NCI-H1930 (cell line): Measurements from ENCODE around the gene CENPT.
A peak's percentile ranks its signal among the peaks of the same experiment; 100 is the strongest.
"Not testable (repeated sequence)": the region's sequence is repeated elsewhere in the genome, so short reads cannot be mapped to it uniquely, and the experiment has no call there.

Source experiments
- DNase-seq, 2 experiments: peaks; one replicate each; lab custom pipeline; 2025; lab: John Stamatoyannopoulos, UW

CENPT gene

GRCh38 chr16:67846320-67847063 lies 1.0 kb downstream of the CENPT start, which contains the start of gene NUTF2:
Gene NUTF2 (plus strand): TSS chr16:67846933. CDS start chr16:67865131, 18,198 bp downstream.
- DNase-seq, result peak; percentile 89

DNA sequence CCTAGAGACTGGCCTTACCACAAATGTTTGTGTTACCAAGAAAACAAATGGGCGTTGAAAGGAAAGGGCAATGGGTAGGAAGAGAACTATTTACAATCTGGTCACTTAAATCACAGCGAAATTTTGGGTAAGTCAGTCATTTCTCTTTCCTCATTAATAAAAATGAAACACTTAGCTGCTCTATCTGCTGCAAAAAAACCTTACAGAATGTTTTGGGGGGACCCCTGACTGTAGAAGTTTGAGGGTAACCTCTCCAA lies 1.5 kb downstream of the CENPT start:
- DNase-seq, result no peak

DNA sequence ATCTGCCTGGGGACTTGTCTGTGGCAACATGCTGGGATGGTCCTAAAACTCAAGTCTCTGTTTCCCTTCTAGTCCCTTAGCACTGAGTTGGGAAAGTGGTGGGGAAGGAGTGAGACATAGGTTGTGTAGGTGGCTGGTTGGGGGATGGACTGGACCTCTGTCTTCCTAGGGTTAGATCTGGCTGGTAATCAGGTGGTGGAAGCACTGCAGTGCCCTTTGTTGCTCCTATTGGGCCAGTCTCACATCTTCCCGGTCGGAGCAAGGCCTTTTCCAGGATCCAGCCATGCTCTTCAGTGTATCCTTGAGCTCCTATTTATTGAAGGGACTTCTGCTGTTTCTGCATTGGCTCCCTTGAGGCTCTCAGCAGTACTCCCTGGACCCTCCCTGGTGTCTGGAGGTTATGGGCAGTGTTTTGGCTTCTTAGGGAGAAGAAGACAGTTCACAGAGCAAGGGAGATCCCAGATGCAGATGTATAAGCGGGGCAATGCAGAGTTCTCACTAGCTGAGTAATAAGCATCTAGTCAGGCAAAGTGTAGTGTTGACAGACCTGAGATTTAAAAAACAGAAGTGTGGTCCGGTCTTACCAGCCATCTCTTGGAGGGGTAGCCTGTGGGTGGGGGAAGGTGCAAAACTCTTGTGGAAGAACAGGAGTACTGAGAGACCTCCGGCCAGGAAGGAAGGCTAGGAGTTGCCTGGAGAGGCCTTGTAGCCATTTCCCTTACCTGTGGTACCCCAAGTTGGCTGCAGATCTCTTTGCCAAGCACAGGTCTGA lies 2.0 kb downstream of the CENPT start:
- no peak for DNase-seq

- no peak for DNase-seq
Observed at GRCh38 chr16:67844497-67844896, 3.0 kb downstream of the CENPT start.

DNA sequence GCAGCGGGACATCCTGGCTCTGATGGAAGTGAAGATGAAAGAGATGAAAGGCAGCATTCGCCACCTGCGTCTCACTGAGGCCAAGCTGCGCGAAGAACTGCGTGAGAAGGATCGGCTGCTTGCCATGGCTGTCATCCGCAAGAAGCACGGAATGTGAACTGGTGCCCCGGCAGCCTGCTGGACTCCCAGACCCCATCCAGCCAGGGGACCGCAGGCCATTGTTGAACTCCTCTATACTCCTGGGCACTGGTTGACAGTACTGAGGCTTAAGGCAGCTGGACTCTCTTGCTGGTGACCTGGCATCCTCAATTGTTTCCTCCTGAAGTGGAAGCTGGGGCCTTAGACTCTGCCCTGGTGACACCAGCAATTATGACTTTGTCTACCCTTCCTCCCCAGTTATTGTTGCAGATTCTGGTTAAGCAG lies 4.1 kb downstream of the CENPT start:
- no peak for DNase-seq

DNA sequence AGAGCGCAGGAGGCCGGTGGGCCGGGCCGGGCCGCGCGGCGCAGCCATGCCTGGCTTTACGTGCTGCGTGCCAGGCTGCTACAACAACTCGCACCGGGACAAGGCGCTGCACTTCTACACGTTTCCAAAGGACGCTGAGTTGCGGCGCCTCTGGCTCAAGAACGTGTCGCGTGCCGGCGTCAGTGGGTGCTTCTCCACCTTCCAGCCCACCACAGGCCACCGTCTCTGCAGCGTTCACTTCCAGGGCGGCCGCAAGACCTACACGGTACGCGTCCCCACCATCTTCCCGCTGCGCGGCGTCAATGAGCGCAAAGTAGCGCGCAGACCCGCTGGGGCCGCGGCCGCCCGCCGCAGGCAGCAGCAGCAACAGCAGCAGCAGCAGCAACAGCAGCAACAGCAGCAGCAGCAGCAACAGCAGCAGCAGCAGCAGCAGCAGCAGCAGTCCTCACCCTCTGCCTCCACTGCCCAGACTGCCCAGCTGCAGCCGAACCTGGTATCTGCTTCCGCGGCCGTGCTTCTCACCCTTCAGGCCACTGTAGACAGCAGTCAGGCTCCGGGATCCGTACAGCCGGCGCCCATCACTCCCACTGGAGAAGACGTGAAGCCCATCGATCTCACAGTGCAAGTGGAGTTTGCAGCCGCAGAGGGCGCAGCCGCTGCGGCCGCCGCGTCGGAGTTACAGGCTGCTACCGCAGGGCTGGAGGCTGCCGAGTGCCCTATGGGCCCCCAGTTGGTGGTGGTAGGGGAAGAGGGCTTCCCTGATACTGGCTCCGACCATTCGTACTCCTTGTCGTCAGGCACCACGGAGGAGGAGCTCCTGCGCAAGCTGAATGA lies 4.8 kb downstream of the CENPT start:
- peak in 1 of 2 experiments; percentile 39 for DNase-seq

DNA sequence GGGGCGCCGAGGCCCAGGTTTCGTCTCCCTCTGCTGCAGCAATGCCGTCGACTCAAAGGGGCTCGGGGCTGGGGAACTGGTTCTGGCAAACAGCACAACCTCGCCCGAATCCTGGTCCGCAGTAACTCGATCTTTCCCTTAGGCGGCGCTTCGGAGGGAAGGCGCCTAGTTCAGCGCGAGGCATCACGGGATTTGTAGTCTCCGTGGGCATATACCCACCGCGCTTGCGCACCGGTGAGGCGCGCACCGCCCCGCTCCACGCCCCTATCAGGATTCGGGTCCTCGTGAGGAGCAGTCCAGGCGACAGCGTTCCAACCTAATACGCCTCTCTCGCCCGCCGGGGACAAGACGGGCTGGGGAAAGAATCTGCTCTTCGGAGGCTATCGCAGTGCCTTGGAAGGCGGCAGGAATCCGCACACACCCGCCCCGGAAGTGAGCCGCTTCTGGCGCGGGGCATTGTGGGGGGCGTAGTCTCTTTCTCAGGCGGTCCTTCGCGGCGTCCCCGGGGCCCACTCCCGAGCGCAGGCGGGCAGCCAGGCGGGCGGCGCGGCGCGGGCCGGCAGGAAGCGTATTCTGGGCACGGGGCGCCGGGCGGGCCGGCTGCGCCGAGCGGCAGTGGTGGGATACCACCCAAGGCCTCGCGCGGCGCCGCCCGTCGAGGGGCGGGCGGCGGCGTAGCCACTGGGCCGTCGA lies 5.5 kb downstream of the CENPT start, which contains the start of gene THAP11:
Gene THAP11, plus strand, starts transcription at position 505 of the 693 bp plus-strand sequence. CDS start 235 bp downstream, outside the sequence.
- peak; percentile 85 to 91 for DNase-seq

DNA sequence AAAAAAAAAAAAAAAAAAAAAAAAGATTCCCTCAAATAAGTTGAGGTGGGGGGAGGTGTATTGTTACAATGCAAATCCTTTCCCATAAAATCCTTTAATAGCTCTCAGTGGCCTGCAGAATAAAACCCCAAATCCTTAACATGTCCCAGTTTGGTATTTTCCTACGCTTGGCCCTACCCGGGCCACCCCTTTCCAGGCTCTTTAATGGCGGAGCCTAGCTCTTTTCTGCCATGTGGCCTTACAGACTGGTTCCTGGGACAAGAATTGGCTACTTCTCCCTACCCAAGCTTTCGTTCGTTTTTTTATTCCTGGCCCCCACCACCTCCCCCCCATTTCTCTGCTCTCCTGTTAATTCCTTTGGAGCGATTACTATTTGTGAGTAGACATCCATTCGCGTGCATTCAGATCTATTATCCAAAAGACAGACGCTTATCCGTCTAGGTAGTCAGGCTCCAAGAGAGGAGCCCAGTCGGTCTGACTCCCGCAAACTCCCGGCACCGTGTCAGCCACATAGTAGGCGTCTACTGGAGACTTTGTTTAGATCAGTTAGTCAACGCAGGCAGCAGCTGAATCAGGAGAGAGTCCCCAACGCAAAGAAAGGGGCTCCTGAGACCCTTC lies 6.2 kb downstream of the CENPT start:
- no peak for DNase-seq

DNA sequence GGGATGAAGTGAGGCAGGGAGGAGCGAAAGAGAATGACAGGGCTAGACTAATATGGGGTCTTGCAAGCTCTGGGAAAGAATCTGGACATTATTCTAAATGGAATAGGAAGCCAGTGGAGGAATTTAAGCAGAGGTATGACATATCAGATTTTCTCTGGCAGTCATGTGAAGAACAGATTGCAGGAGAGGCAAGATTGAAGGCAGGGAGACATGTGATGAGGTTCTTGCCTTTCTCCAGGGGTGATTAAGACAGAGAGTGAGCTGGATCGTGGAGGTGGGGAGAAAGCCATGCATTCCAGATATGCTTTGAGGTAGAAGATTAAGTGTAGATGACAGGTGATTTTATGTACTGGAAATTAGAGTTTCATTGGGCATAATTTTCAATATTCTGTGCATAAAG lies 9.7 kb downstream of the CENPT start:
- no peak for DNase-seq

DNA sequence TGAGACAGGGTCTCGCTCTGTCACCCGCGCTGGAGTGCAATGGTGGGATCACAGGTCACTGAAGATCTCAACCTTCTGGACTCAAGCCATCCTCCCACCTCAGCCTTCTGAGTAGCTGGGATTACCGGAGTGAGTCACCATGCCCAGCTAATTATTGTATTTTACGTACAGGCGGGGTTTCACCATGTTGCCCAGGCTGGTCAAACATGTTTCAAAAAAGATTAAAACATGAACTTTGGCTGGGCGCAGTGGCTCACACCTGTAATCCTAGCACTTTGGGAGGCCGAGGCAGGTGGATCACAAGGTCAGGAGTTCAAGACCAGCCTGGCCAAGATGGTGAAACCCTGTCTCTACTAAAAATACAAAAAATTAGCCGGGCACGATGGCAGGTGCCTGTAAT lies 10.3 kb downstream of the CENPT start:
- not testable (repeated sequence) for DNase-seq

- no peak for DNase-seq
Observed at GRCh38 chr16:67834242-67834614, 13.3 kb downstream of the CENPT start.

DNA sequence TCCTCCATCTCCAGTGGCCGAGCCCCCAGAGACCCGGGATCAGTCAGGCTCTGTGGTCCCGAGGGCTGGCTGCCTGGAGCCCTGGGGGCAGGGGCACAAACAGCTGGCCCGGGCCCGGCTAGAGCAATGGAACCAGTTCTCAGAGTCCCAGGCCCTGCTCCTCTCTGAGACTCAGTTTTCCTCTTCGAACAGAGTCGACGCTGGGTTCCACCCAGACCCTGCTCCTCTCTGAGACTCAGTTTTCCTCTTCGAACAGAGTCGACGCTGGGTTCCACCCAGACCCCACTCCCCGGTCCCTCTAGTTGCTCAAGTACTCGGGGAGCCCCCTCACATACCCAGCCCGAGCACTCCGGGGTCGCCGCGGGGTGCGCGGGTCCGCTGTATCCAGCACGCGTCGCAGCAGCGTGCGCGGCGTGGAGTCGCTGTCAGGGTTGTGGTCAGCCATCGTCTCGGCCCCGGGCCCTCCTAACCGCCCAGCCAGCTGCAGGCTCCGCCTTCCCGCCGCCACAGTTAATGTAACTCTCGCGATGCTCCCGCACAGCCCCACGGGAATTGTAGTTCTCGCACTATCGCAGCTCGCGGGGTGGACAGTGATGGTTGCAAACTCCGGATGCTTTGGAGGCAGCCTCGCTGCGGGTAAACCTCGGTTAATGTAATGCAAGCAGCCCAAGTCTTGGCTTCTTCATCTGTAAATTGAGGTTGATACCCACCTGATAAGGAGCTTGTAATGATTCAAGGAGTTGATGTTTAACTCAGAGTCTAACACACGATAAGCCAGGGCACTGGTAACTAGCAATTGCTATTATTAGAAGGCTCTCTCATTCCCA lies 13.9 kb downstream of the CENPT start:
- peak; percentile 85 to 88 for DNase-seq

DNA sequence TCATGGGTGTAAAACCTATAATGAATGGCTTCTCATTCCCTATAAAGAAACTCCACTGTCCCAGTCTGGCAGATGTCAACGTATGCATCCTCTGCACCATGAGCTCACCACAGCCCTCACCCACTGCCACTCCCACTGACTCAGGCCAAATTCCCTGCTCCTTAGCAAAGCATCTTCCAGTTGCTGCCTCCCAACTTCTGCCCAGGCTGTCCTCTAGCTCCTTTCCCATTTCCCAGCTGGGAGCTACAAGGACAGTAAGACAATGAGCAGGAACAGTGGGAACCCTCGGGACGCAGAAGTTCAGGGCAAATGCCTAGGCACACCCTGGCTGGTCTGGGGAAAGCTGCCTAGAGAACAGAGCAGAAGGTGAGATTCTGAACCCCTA lies 14.5 kb downstream of the CENPT start:
- no peak for DNase-seq

DNA sequence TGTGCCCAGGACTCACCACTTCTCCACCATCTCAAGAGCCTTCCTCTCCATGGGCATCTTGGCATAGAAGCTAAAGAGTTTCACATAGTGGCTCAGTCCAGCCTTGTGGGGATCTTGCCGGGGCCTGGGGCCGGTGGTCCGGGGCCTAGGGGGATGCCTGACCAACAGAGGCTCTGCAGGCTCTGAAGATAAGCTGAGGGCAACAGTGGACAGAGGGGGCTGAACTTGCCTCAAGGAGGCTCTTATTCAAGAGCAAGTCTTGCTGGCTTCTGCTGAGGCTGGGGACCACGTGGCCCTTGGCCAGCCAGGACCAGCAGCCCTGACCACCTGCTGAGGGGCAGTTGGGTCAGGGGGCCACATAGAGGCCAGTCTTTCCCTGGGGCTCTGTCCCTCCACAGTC lies 18.8 kb downstream of the CENPT start:
- DNase-seq, result no peak

GRCh38 chr16:67825906-67826305 lies 21.6 kb downstream of the CENPT start:
- DNase-seq, result no peak

- no peak for DNase-seq
Observed at GRCh38 chr16:67825119-67825518, 22.4 kb downstream of the CENPT start.

DNA sequence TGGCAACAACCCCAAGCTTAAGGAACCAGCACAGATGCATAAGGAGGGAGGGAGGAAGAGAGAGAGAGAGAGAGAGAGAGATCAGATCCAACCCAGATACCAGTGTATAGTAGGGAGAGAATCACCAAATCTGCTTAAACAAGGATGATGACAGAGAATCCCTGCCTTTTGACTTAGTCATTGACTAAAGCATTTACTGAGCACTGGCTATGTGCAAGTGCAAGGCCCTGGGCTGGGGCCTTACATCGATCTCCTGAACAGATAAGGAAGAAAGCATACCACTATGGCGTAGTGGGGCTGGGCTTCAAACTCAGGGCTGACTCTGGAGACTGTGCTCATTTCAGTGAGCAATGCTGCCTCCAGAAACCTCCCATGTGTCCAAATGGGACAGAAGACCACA lies 25.0 kb downstream of the CENPT start:
- no peak for DNase-seq

GRCh38 chr16:67820608-67821259 lies 26.8 kb downstream of the CENPT start:
- DNase-seq, result no peak

DNA sequence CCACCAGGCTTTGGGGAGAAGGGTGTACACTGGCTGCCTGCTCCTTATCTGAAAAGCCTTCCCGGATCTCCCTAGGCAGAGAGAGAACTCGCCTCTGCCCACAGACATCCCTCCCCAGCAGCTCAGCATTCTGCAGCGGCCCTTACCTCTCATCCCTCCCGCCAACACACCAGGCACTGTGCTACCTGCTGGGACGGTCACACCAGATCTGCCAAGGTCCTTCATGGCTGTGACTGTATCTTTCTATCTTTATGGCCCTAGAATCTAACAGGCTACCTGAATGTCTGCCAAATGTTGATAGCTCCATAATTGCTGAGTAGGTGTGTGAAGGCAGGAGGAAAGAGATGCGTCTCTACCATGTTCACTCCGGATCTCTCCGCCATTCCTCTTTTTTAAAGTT lies 32.9 kb downstream of the CENPT start:
- DNase-seq, result no peak

GRCh38 chr16:67811899-67812298 lies 35.6 kb downstream of the CENPT start:
- DNase-seq, result no peak
